ENCODE results near the gene RAB6B. TPM values are rescaled to one million over a fixed set of nuclear protein-coding genes. Genes with fewer than 3 reads are reported as not detected.

The RAB6B gene
- total RNA-seq, 1 donor from 2014 or later, result 11.3 TPM

DNA sequence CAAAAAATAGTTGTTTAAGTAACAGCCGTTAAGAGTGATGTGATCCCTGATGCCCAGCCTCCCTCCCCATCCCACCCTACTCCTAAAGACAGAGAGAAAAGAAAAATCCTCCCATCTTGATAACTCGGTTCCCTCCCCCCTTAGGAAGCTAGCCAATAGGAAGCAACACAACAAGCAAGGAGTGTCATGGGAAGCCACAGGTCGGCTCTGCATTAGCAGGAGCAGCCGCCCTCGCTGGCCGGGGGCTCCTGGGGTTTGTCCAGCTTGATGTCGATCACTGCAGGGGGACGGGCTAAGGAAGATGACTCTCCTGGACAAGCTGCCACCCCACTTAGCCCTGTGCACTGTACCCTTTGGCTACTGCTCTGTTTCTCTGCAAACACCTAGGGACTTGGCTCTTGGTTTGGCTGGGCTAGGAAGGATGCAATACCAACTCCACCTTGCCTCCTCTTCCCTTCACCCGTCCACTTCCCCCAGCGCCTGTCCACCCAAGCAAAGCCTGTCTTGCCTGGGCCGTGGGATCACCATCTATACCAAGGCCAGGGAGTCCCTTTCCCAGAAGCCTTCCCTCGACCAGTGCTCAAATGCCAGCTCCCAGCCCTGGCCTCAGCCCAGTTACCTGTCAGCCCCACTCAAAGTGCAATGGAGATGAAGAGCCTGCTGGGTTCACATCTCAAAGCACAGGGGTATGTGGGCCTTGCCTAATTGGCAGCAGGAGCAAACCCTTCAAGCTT, 66.9 kb downstream of the RAB6B start:
- Mint-ChIP-seq H3K27ac (ENCODE audit: unreplicated experiment) (no peak overlapping the region), H3K27me3 (ENCODE audit: unreplicated experiment) (no peaks in the 10 kb centered on the region), H3K36me3 (ENCODE audit: unreplicated experiment) (peaks cover 10% of the 10 kb centered on the region), H3K9me3 (ENCODE audit: unreplicated experiment) (no peaks in the 10 kb centered on the region), H3K4me3 (ENCODE audit: unreplicated experiment) (no peak overlapping the region), H3K4me1 (ENCODE audit: unreplicated experiment) (no peaks in the 10 kb centered on the region)
- TF ChIP-seq, protein P1, sequence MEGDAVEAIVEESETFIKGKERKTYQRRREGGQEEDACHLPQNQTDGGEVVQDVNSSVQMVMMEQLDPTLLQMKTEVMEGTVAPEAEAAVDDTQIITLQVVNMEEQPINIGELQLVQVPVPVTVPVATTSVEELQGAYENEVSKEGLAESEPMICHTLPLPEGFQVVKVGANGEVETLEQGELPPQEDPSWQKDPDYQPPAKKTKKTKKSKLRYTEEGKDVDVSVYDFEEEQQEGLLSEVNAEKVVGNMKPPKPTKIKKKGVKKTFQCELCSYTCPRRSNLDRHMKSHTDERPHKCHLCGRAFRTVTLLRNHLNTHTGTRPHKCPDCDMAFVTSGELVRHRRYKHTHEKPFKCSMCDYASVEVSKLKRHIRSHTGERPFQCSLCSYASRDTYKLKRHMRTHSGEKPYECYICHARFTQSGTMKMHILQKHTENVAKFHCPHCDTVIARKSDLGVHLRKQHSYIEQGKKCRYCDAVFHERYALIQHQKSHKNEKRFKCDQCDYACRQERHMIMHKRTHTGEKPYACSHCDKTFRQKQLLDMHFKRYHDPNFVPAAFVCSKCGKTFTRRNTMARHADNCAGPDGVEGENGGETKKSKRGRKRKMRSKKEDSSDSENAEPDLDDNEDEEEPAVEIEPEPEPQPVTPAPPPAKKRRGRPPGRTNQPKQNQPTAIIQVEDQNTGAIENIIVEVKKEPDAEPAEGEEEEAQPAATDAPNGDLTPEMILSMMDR (IDR thresholded peaks at IDR 0.05), result no peak
- no peak for DNase-seq (ENCODE audit: extremely low spot score, unreplicated experiment)

DNA sequence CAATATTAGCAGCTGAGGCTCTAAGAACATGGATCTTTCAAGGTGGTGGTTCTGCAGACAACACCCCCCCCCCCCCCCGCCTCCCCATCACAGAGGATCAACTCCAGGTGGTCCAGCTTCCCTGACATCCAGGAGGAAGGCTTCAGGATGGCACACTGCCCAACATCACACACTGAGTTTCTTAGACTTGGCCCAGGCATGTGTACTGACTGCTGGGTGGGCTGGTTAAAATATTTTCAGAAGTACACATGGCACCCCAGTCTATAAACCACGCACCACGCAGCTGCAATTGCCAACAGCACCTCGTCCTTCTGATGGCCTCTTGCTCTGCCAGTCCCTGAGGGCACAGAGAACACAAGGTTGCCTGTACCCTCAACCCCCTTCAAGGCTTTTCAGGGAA, 68.0 kb downstream of the RAB6B start:
- H3K27me3 Mint-ChIP-seq (ENCODE audit: unreplicated experiment), result no peaks in the 10 kb centered on the region
- peaks cover 19% of the 10 kb centered on the region for H3K36me3 Mint-ChIP-seq (ENCODE audit: unreplicated experiment)
- no peak overlapping the region for H3K4me3 Mint-ChIP-seq (ENCODE audit: unreplicated experiment)
- H3K4me1 Mint-ChIP-seq (ENCODE audit: unreplicated experiment), result no peaks in the 10 kb centered on the region
- H3K9me3 Mint-ChIP-seq (ENCODE audit: unreplicated experiment), result no peaks in the 10 kb centered on the region
- TF ChIP-seq, protein P1 (IDR thresholded peaks at IDR 0.05), result no peak
- H3K27ac Mint-ChIP-seq (ENCODE audit: unreplicated experiment), result no peak overlapping the region
- DNase-seq (ENCODE audit: extremely low spot score, unreplicated experiment), result no peak

DNA sequence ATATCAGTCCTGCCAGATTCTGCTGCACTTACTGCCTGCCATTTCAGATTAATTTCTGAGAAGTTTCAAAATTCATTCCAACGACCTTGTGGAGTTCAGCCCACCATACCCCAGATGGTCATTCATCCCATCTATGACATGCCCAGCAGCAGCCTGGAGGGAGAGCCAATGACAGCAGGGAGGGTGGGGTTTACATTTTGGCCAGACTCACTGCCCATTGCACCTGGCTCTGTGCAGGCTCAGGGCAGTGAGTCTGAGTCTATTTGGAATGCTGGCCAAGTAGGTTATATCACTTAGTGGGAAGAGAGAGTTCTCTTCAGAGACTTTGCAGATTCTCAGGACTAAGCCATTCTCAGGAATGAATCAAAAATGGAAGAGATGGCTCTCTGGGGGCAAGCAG, 68.5 kb downstream of the RAB6B start:
- TF ChIP-seq, protein P1 (IDR thresholded peaks at IDR 0.05), result no peak
- no peaks in the 10 kb centered on the region for H3K27me3 Mint-ChIP-seq (ENCODE audit: unreplicated experiment)
- H3K4me3 Mint-ChIP-seq (ENCODE audit: unreplicated experiment), result no peak overlapping the region
- peaks cover 23% of the 10 kb centered on the region for H3K36me3 Mint-ChIP-seq (ENCODE audit: unreplicated experiment)
- no peak for DNase-seq (ENCODE audit: extremely low spot score, unreplicated experiment)
- H3K4me1 Mint-ChIP-seq (ENCODE audit: unreplicated experiment), result no peaks in the 10 kb centered on the region
- H3K9me3 Mint-ChIP-seq (ENCODE audit: unreplicated experiment), result no peaks in the 10 kb centered on the region
- no peak overlapping the region for H3K27ac Mint-ChIP-seq (ENCODE audit: unreplicated experiment)

DNA sequence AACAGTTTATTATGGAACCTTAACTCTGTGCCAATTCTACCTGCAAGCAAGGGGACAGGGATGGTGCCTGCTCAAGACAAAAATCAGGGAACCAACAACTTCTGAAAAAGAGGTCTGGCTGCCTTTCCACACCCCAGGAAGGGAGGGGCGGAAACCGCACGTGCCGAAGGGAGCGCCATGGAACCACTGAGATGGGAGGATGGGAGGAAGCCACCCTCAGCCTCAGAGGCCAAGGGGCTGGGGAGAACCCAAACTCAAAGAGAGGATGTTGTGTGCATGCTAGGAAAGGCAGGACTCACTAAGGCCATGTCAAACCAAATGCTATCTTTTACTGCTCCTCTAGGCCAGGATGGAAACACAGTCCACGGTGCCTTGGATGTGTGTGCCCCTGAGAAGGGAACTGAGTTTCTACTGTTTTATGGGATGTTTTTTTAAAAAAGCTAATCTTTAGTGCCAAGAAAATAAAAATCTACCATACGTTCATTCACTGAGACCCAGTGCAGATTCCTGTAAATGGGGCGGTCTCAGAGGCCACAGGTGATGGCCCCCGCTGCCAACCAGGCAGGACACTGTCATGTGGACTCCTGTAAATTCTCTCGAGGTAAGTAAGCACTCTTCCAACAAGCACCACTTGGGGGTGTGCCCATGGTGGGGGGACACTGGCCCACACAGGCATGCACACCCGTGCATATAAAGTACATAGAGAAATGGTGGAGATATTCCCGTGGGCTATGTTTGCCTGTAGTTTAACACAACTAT, 69.5 kb downstream of the RAB6B start:
- TF ChIP-seq, protein P1 (IDR thresholded peaks at IDR 0.05), result no peak
- Mint-ChIP-seq H3K27ac (ENCODE audit: unreplicated experiment) (no peak overlapping the region), H3K27me3 (ENCODE audit: unreplicated experiment) (no peaks in the 10 kb centered on the region), H3K4me3 (ENCODE audit: unreplicated experiment) (no peak overlapping the region), H3K9me3 (ENCODE audit: unreplicated experiment) (no peaks in the 10 kb centered on the region), H3K4me1 (ENCODE audit: unreplicated experiment) (no peaks in the 10 kb centered on the region), H3K36me3 (ENCODE audit: unreplicated experiment) (peaks cover 29% of the 10 kb centered on the region)
- DNase-seq (ENCODE audit: extremely low spot score, unreplicated experiment), result no peak

DNA sequence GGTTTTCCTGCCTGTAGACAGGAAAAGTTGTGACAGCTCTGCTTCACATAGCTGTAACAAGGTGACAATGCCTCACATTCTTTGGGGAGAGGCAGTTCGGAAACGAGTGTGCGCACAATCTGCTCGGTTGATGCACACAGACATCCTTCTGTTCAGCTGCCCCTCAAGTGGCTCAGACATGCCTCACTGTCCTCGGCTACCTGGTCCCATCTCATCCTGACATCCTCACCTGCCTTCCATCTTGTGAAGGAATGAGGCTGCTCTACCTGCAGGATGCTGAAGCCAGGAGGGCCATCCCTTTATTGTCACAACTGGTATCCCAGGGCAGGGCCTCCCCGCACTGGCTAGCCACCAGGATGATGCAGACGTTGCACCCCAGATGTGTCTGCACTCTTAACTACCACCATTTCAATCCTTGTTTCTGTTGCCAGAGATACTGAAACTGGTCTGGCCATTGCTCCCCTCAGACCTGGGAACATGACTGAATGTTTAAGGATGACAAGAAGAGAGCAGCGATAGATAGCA, 70.7 kb downstream of the RAB6B start:
- no peak overlapping the region for H3K4me3 Mint-ChIP-seq (ENCODE audit: unreplicated experiment)
- H3K36me3 Mint-ChIP-seq (ENCODE audit: unreplicated experiment), result peaks cover 40% of the 10 kb centered on the region
- H3K4me1 Mint-ChIP-seq (ENCODE audit: unreplicated experiment), result no peaks in the 10 kb centered on the region
- no peaks in the 10 kb centered on the region for H3K27me3 Mint-ChIP-seq (ENCODE audit: unreplicated experiment)
- H3K9me3 Mint-ChIP-seq (ENCODE audit: unreplicated experiment), result no peaks in the 10 kb centered on the region
- DNase-seq (ENCODE audit: extremely low spot score, unreplicated experiment), result no peak
- H3K27ac Mint-ChIP-seq (ENCODE audit: unreplicated experiment), result no peak overlapping the region
- TF ChIP-seq, protein P1 (IDR thresholded peaks at IDR 0.05), result no peak

Data from osteocyte (in vitro differentiated cells).